HG02840 (cell line): ENCODE measurements around the gene SEMA4C.
"Not testable (repeated sequence)": the region's sequence is repeated elsewhere in the genome, so short reads cannot be mapped to it uniquely, and the experiment has no call there.

Source experiments
- ATAC-seq: cut with Tn5 transposase; IDR thresholded peaks from one replicate; pipeline ENCODE4 v1.9.1; 2021; ENCODE audit warnings: mild to moderate bottlenecking, moderate library complexity, moderate number of reproducible peaks; ENCODE audit not compliant: unreplicated experiment, low FRiP score

Gene SEMA4C

GRCh38 chr2:96868555-96869280, 1.2 kb downstream of the SEMA4C start:
- ATAC-seq: no peak

GRCh38 chr2:96867756-96868554, 1.9 kb downstream of the SEMA4C start:
- ATAC-seq: no peak

- ATAC-seq: no peak
Observed at GRCh38 chr2:96866986-96867755, 2.7 kb downstream of the SEMA4C start.

- ATAC-seq: no peak
Observed at GRCh38 chr2:96866586-96866985, 3.3 kb downstream of the SEMA4C start.

DNA sequence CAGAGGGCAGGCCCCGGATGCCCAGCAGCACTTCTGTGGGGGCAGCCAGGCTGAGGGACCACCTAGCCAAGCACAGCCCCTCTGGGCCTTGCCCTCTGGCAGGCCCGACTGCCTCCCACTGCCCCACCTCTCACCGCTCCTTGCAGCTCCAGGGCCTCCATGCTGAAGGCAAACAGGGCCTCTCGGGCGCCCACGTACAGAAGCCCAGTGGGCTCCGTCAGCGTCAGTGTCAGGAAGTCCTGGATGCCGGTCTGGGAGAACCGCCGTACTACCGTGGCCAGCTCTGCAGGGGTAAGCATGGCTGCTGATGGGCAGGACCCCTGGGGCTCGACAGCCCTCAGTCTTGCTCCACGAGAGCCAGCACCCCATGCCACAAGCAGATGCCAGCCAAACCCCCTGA, 3.7 kb downstream of the SEMA4C start:
- no peak for ATAC-seq

DNA sequence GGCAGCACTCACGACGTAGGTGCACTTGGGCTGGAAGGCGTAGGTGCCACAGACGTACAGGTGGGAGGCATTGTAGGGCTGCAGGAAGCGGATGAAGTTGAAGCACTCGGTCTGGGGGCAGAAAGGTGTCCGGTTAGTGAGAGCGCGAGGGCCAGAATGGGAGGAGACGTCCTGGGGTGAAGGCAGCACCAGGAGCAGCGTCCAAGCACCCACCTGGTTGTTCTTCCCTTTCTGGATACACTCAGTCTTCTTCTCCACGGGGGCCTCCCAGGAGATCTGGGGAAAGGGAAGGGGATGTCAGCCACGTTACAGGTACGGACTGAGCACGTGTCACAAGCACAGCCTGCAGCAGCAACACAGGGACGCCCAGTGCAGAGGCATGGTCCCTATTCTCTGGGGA, 4.2 kb downstream of the SEMA4C start:
- ATAC-seq: no peak

DNA sequence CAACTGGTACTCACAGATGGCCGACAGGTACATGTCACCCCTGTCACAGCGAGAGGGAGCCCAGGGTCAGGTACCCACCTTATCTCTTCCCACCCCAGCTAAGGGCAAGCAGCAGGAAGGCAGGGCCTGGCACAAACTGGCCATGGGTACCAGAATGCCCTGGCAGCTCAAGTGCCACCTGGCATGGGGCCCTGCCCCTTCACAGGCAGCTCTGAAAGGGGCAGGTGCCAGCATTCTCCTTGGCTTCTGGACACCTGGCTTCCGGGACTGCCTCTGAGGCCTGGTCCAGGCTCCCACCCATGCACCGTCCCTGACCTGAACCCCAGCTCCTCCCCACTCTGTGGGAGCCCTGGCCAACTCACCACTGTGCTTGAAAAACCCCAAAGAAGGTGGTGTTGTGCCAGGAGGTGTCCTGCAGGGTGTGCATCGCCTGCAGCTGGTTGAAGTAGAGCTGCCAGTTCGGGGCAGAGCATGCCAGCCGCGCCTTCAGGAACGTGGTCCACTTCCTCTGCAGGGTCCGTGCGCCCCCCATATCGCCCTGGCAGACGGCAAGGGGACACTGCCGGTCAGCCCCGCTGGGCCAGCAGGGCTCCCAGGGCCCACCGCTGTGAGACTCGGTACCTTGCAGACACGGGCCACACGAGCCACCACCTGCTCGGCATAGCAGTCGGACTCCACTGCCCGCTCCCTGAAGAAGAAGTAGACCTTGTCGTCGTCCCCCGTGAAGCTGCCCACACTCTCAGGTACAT, 5.4 kb downstream of the SEMA4C start:
- ATAC-seq: no peak

GRCh38 chr2:96863575-96864342, 6.1 kb downstream of the SEMA4C start:
- no peak for ATAC-seq

- not testable (repeated sequence) for ATAC-seq
Observed at GRCh38 chr2:96863056-96863455, 6.8 kb downstream of the SEMA4C start.

DNA sequence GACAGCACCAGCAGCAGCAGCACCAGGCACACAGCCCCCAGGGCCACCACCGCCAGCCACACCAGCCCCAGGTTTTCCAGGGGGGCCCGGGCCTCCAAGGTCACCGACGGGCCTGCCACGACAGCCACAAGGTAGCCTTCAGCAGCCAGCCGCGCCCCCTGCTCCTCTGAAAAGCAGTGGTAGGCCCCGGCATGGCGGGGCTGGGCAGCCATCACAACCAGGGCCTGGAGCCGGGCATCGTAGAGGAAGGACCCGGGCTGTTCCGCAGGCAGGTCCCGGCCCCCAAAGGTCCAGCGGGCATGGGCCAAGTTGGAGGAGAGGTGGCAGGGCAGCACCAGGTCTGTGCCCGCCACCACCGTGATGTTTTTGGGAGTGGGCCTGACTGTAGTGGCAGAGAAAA, 8.8 kb downstream of the SEMA4C start:
- no peak for ATAC-seq

DNA sequence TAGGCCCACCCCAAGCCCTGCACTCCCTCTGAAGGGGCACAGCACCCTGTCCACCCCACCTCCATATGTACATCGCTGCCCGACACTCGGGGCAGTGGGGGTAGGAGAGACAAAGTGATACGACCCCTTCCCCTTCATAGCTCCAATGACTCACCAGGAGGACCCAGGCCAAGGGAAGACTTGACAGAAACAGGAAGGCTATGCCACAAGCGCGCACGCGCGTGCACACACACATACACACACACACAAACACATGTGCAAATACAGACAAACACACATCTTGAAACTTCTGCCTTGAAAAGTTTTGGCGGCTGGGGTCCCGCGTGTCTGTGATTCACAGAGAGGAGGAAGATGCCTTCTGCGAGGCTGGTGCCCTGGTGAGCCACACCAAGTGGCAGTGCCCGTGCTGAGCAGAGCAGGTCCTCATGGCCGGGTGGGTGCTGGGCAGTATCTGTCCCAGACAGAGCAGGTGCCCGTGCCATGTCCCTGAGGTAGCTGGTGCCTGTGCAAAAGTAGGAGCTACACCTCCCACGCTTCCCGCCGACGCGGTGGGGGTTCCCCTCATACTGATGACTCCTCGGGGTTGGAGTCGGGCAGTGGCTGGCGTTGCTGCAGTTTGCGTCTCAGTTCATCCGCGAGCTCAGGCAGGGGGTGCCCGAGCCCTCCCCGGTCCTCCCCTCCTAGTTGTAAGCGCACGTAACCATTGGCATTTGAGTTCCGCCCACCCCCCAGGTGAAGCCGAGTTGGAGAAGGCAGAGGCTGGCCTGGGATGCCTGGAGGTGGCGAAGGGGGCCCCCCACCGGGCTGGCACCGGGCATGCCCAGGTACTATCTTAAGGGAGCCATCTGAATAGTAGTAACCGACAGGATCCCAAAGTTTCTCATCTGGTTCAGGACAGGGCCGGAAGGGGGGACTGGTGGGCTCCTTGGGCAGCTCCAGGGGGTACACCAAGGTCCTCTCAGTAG, 9.5 kb downstream of the SEMA4C start:
- ATAC-seq: no peak

DNA sequence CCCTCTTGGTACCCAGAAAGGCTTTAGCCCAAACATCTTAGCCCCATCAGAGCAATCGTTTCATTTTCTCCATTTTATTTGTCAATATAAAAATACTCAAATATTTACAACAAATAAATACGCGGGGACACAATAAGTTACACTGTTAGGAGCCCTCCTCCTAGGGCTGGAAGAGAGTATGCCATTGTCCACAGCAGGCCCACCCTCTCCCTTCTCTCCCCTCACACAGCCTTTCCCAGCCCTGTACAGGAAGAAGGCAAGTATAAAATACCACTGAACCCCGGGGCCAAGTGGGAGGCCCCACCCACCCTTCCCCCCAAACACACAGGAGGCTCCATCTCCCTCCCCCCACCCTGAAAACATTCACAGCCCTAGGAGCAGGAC, 10.2 kb downstream of the SEMA4C start:
- ATAC-seq: no peak

- ATAC-seq: no peak
Observed at GRCh38 chr2:96859099-96859649, 10.7 kb downstream of the SEMA4C start.

GRCh38 chr2:96857667-96858372, 12.1 kb downstream of the SEMA4C start, which contains the start of gene ANKRD39:
TSS of gene ANKRD39 (minus strand) at chr2:96858016. CDS start at chr2:96857987, 29 bp downstream.
- peak; percentile 95 for ATAC-seq

GRCh38 chr2:96856776-96857666, 12.9 kb downstream of the SEMA4C start:
- no peak for ATAC-seq

- ATAC-seq: no peak
Observed at GRCh38 chr2:96853321-96853720, 16.6 kb downstream of the SEMA4C start.

DNA sequence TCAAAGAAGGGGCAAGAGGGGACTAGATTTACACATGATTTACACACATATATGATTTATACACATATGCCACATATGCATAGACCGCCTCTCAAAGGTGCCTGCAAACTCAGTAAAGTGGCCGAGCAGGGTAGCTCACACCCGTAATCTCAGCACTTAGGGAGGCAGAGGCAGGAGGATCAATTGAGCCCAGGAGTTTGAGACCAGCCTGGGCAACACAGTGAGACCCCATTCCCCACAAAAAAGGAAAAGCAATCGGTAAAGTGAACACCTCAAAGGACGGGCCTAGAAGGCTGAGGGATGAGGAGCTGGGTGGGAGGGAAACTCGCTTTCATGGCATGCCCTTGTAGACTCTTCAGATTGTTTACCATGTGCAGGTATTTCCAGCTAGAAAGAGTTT, 17.2 kb downstream of the SEMA4C start:
- ATAC-seq: no peak
